GM19043 (cell line): Measurements from ENCODE around the gene ZFAND3.

Experiments used
- ATAC-seq: cut with Tn5 transposase; IDR thresholded peaks from one replicate; pipeline ENCODE4 v1.9.1; 2021; ENCODE audit warnings: low read depth; ENCODE audit not compliant: unreplicated experiment

Gene ZFAND3

DNA sequence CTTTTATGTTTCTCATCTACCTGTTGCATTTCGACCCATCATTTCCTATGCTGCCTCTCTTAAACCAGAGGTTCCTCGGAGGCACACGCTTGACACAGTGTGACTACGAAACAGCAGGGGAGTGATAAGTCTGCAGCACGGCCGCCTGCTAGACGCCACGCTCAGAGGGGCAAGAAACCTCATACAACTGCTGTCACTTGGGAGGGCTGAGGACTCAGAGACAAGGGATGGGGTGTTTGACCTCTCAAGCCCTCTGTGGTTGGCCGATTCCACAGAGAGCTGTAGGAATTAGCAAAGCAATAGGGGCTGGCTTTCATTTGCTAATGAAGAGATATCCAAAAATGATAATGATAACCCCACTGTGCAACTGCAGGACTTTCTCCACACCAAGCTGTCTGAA lies 372.5 kb downstream of the ZFAND3 start:
- no peak for ATAC-seq

DNA sequence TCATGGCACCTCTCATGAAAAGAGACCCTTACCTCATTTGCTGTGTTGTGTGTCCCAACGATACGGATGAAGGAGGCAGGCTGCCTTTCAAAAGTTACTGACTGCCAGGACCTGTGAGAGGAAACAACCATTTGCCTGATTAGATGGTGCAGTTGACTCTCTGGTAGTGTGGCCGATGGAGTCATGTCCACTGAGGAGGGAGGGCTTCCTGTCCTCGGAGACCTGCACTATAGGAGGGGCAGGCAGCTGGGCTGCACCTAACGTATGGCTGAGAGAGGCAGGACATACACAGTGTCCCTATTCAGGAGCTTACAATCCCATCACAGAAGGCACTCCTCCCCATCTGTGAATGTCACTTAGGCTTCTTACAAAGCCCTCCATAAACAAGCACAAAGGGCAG lies 373.0 kb downstream of the ZFAND3 start:
- ATAC-seq = no peak

DNA sequence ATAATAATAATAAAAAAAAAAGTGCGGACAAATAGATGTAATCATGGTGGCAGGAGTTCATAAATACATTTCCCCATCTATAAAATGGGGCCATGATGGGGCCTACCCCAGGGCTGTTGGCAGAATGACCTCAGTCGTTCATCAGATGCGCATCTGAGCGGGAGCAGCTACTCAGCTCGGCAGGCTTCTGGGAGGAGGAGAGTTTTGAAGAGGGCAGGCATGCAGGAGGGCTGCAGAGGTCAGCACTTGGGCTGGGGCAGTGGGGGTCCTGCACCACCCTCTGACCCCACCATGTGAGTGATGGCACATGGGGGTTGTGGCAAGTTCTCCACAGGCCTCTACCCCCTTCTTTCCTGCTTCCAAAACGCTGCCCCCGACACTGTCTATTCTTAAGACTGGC lies 373.5 kb downstream of the ZFAND3 start:
- no peak for ATAC-seq

DNA sequence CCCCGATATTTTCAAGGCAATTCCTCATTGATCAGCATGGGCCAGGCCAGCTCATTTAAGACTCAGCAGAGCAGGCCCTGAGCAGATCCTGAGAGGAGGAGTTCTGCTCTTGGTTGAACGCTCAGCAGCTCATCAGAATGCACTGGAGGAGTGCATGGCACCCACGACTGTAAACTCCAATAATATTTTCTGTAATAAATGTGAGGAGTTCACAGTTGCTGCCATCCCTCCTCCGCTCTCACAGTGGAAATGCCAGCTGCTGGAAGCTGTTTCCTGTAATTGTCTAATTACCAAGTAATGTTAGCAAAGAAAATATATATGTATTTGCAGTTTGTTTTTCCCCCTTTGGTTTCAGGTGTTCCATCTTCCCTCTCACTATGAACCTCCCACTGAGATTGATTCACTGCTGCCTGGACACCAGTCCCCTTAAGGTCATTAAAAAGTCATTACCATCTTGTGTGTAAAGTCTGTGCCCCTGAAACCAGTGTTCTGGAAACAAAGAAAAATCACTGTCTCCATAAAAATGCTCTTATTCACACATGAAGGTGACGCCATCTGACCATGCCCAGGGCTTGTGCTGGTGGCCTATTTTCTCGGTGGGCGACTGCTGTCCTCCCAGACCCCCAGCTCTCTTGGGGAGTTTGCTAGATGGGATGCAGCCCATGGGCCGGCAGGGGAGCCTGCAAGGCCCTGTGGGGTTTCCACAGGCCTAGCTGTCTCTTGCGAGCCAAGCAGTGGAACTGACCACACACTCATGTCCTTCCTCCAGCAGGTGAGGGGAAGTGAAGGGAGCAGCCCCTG lies 374.2 kb downstream of the ZFAND3 start:
- ATAC-seq = no peak

DNA sequence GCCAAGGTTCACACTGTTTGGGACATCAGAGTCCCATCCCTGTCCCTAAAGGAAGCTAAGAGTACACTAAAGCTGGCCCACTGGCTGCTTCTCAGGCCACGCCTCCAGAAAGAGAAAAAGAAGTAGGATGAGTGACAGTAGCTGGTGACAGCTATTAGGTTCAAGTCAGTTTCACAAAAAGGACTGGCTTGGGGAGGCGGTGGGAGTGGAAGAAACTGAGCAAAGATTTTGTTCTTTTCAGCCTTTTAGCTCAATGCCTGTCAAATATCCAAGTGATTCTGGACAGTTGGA lies 374.7 kb downstream of the ZFAND3 start:
- no peak for ATAC-seq

DNA sequence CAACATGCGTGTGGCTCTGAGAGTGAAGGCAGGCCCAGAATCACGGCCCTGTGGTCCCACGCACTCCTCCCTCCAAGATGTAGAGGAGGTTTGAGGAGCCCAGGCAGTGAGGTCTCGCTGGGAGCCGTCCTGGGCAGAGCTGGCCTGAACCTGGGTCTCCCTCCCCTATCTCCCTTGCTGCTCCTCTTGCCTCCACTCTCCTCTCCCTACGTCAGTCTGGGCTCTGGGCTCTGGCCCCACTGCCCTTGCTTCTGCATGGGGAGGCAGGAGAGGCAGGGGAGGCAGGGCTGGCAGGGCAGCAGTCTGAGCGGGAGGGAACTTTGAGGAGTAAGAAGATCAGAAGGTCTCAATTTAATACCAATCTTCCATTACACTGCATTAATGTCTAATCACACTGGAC lies 375.1 kb downstream of the ZFAND3 start:
- no peak for ATAC-seq

DNA sequence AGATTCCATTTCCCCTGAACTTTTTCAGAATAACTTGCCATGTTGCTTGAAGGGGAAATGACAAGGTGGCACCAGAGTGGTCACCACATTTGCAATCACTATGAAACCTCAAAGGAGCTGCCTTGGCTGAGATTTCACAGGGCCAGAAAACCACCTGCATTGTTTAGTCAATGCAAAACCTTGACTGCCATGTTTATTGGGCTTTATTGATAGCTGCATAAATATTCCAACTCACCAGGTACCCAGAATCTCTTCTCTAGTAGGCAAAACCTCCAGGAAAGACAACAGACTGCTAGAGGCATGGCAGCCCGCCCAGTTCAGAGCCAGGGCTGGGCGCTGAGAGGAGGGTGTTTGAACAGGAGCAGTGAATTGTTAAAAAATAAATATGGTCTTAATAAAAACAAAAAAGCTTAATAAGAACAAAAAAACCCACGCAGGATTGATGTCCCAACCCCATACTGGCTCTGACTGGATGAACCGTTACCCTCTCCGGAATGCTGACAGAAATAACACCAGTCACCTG lies 375.6 kb downstream of the ZFAND3 start:
- ATAC-seq = no peak

DNA sequence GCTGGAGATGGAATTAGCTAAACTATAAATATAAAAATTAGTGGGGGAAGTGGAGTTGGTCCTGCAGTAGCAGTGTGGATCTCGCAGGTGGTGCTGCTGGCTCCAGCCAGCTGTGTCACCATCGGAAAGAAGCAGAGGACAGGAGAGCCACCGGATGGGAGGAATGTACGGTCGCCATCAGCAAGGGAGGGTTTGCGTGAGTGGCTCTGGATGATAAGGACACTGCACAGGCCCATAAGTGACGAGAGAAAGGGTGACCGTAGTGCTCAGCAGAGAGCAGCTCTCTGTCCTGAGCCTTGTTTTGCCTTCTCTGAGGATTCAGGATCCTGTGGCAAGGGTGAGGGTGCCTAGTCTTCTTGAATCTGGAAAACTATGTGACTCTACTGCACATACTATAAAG lies 378.7 kb downstream of the ZFAND3 start:
- no peak for ATAC-seq
